ENCODE measurements around the gene DOCK9.

Gene DOCK9

GRCh38 chr13:98792785-98793495 lies 184.9 kb downstream of the DOCK9 start:
- no peak for TF ChIP-seq ZNF274 (IDR thresholded peaks at IDR 0.05; ENCODE audit: low read depth, low read length)
- H3K4me3 ChIP-seq (ENCODE audit: low read length) = no peak overlapping the region

DNA sequence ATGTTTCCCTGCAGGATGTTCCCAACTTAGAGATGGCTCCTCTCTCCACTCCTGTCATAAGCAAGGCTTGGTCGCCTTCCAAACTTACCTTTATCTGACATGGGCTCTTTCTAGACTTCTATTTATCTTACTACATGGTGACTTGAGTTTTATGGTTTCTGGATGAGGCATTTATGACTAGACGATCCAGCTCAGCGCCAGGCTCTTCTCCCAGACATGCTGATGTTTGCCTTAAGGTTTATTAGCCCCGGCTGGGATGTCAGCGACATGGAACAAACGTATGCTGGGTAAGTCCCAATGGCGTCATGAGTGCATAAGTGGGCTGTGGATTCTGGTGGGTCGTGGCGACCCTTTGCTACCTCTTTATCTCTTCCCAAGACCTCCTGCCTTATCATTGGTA lies 185.5 kb downstream of the DOCK9 start:
- TF ChIP-seq ZNF274 (IDR thresholded peaks at IDR 0.05; ENCODE audit: low read depth, low read length) = no peak
- no peak overlapping the region for H3K4me3 ChIP-seq (ENCODE audit: low read length)

GRCh38 chr13:98791611-98792010 lies 186.3 kb downstream of the DOCK9 start:
- no peak overlapping the region for H3K4me3 ChIP-seq (ENCODE audit: low read length)
- TF ChIP-seq ZNF274 (IDR thresholded peaks at IDR 0.05; ENCODE audit: low read depth, low read length) = no peak

DNA sequence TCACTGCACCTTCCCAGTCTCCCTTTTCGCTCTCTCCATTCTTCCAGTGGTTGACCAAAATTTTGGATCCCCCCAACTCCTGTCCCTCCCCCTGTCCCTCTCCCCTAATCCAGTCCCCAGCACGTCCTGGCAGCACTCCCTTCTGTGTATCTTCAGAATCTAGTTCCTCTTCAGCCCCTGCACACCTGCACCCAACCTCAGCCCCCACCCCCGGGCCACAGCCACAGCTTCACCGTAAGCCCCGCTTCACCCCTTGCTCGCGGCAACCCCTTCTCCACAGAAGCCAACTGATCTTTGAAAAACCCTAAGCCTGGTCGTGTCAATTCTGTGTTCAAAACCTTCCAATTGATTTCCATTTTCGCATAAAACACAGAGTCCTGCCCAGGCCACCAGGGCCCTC lies 189.9 kb downstream of the DOCK9 start:
- TF ChIP-seq ZNF274 (IDR thresholded peaks at IDR 0.05; ENCODE audit: low read depth, low read length) = no peak
- no peak overlapping the region for H3K4me3 ChIP-seq (ENCODE audit: low read length)

DNA sequence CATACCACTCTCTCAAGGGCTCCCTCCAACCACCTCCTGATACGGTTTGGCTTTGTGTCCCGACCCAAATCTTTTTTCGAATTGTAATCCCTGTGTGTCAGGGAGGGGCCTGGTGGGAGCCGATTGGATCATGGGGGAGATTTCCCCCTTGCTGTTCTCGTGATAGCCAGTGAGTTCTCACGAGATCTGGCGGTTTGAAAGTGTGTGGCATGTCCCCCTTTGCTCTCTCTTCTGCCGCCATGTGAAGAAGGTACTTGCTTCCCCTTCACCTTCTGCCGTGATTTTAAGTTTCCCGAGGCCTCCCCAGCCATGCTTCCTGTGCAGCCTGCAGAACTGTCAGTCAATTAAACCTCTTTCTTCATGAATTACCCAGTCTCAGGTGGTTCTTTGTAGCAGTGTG lies 190.7 kb downstream of the DOCK9 start:
- no peak for TF ChIP-seq ZNF274 (IDR thresholded peaks at IDR 0.05; ENCODE audit: low read depth, low read length)
- no peak overlapping the region for H3K4me3 ChIP-seq (ENCODE audit: low read length)

DNA sequence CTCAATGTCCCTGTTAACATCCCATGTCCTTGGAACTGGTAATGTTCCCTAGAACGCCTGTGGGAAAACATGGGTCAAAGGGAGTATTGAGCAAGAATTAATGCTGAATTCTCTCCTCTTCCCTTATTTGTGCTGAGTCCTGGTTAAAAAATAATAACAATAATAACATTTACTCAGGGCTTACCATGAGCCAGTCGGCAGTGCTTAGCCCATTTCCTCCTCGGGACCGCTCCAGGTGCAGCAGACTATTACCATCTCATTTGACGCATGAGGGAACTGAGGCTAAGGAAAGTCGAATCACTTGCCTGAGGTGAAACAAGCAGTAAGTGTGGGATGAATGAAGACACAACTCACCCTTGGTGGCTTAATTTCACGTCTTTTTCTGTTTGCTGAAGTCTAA lies 191.8 kb downstream of the DOCK9 start:
- TF ChIP-seq ZNF274 (IDR thresholded peaks at IDR 0.05; ENCODE audit: low read depth, low read length) = no peak
- no peak overlapping the region for H3K4me3 ChIP-seq (ENCODE audit: low read length)

DNA sequence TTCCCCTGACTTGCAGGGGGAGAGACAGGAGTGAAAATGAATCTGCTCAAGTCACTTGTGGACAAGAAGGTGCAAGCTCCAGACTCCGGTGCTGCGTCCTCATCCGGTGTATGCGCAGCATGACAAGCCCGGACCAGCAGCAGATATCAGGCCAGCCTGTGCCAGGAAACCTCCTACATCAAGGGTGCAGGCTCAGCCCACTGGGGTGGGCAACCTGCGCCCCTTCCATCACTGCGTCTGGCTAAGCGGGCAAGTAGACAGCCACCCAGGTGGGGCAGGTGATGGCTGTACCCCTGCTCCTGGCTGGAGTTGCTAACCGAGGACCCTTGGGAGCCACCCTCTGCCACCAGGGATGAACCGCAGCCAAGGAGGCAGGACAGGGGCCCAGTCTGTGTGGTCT lies 192.5 kb downstream of the DOCK9 start:
- H3K4me3 ChIP-seq (ENCODE audit: low read length) = no peak overlapping the region
- no peak for TF ChIP-seq ZNF274 (IDR thresholded peaks at IDR 0.05; ENCODE audit: low read depth, low read length)

DNA sequence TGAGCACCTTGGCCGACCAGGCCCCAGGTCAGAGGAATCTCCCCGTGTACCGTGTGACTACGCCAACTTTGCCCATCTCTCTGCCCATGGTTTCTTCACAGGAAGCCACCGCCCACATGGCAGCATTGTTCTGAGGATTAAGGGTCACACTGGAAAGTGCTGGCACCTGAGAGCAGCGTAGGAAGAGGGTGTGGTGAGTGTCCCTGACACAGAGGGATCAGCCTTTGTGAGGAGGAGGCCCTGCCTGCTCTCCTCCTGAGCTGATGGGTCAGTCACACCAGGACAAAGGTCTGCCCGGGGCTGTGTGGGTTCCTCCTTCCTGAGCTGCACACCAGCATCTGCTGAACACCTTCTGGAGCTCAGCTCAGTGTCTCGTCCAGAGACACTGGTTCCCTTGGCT lies 193.2 kb downstream of the DOCK9 start:
- no peak overlapping the region for H3K4me3 ChIP-seq (ENCODE audit: low read length)
- TF ChIP-seq ZNF274 (IDR thresholded peaks at IDR 0.05; ENCODE audit: low read depth, low read length) = no peak

- H3K4me3 ChIP-seq (ENCODE audit: low read length) = no peak overlapping the region
- no peak for TF ChIP-seq ZNF274 (IDR thresholded peaks at IDR 0.05; ENCODE audit: low read depth, low read length)
Observed at GRCh38 chr13:98783856-98784478, 193.9 kb downstream of the DOCK9 start.

- H3K4me3 ChIP-seq (ENCODE audit: low read length) = no peak overlapping the region
- no peak for TF ChIP-seq ZNF274 (IDR thresholded peaks at IDR 0.05; ENCODE audit: low read depth, low read length)
Observed at GRCh38 chr13:98782654-98783053, 195.2 kb downstream of the DOCK9 start.

DNA sequence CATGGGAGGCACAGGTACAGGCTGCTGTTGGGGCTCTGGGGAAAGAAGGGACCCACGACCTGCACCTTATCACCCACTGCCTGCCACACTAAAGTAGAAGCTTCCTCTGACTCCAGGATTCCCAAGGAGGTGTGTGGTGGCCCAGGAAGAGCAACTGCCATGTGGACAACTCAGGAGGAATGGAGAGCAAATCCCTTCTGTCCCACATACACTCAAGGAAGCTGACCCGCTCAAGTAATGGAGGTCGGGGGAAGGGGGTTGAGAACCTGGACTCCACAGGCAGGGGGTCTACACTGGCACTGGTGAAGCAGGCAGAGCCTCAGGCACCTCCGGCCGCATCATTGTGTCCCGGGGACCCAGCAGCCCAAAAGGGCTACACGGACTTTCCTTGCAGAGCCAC lies 196.0 kb downstream of the DOCK9 start:
- no peak overlapping the region for H3K4me3 ChIP-seq (ENCODE audit: low read length)
- no peak for TF ChIP-seq ZNF274 (IDR thresholded peaks at IDR 0.05; ENCODE audit: low read depth, low read length)

GRCh38 chr13:98781470-98781869 lies 196.4 kb downstream of the DOCK9 start:
- no peak for TF ChIP-seq ZNF274 (IDR thresholded peaks at IDR 0.05; ENCODE audit: low read depth, low read length)
- H3K4me3 ChIP-seq (ENCODE audit: low read length) = no peak overlapping the region

GRCh38 chr13:98781045-98781444 lies 196.8 kb downstream of the DOCK9 start:
- H3K4me3 ChIP-seq (ENCODE audit: low read length) = no peak overlapping the region
- TF ChIP-seq ZNF274 (IDR thresholded peaks at IDR 0.05; ENCODE audit: low read depth, low read length) = no peak

- TF ChIP-seq ZNF274 (IDR thresholded peaks at IDR 0.05; ENCODE audit: low read depth, low read length) = no peak
Observed at GRCh38 chr13:98780451-98780850, 197.4 kb downstream of the DOCK9 start.

DNA sequence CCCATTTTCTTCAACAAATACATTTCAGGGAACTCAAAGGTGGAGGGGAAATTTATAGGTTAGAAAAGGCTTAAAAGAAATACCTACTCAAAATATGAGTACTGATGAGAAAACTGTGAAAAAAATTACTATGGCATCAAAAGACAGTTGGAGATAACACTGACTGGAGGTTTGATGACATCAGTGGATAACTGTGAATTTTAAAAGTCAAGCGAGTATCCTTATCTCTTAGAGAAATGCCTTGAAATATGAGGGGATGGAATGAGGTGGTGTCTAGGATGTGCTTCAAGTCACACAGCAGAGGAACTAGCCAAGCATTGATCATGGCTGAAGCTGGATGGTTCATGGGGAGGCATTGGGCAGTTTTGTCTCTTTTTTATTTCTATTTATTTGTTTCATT lies 198.2 kb downstream of the DOCK9 start:
- TF ChIP-seq ZNF274 (IDR thresholded peaks at IDR 0.05; ENCODE audit: low read depth, low read length) = no peak
- H3K4me3 ChIP-seq (ENCODE audit: low read length) = no peak overlapping the region

More at GRCh38 chr13:98780451-98780850, 197.4 kb downstream of the DOCK9 start:
- H3K4me3 ChIP-seq (ENCODE audit: low read length) = no peak overlapping the region

DNA sequence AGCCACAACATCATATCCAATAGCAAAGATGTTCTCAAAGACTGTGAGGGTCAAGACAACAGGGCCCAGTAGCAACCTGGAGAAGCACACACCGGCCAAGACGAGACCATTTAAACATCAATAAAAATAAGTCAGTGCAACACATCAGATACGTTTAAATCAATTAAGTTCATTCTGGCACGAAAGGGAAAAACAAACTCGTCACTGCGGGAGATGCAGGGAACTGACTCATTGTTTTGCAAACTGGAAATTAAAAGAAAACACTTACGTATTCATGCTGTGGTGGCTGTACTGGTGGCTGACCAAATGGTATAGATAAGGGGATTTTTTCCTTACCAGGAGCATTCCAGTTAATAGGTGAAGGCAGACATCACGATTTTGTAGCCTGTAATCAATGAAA lies 199.1 kb downstream of the DOCK9 start:
- no peak for TF ChIP-seq ZNF274 (IDR thresholded peaks at IDR 0.05; ENCODE audit: low read depth, low read length)
- no peak overlapping the region for H3K4me3 ChIP-seq (ENCODE audit: low read length)

Data from GM08714 (cell line).